ENCODE measurements around the gene ADRM1. TPM values are rescaled to one million over a fixed set of nuclear protein-coding genes. Genes with fewer than 3 reads are reported as not detected.

The ADRM1 gene
- polyA plus RNA-seq, 2 donors, result 84.9 to 117 TPM

GRCh38 chr20:62350629-62351422 is 48.0 kb downstream of the ADRM1 start:
- H3K36me3 ChIP-seq (ENCODE audit: control insufficient read depth in 2 of 2, insufficient read depth in 2 of 2, low read length in 1 of 2), result peaks cover 2 to 24% of the 10 kb centered on the region in 2 donors
- 47 to 65% methylated on average over 23 of the region's 23 CpGs for WGBS, 2 donors
- H3K4me3 ChIP-seq (ENCODE audit: low read depth in 1 of 2, low read length in 2 of 2), result no peak overlapping the region
- no peaks in the 10 kb centered on the region for H3K27me3 ChIP-seq (ENCODE audit: control insufficient read depth in 1 of 2, insufficient read depth in 2 of 2, low read length in 2 of 2)
- peaks cover 17 to 45% of the 10 kb centered on the region in 2 donors for H3K4me1 ChIP-seq (ENCODE audit: control insufficient read depth in 2 of 2, insufficient read depth in 2 of 2, low read length in 1 of 2)
- peaks cover 0 to 2% of the 10 kb centered on the region in 2 donors for H3K9me3 ChIP-seq (ENCODE audit: control insufficient read depth in 2 of 2, insufficient read depth in 1 of 2, low read depth in 1 of 2, low read length in 1 of 2)
- peak overlapping the region; percentile 89 to 93 for H3K27ac ChIP-seq (ENCODE audit: low read depth in 2 of 2, low read length in 1 of 2)

- Histone ChIP-seq H3K4me1 (ENCODE audit: control insufficient read depth in 2 of 2, insufficient read depth in 2 of 2, low read length in 1 of 2) (peaks cover 20 to 53% of the 10 kb centered on the region in 2 donors), H3K27ac (ENCODE audit: low read depth in 2 of 2, low read length in 1 of 2) (peak overlapping the region; percentile 89 to 93), H3K36me3 (ENCODE audit: control insufficient read depth in 2 of 2, insufficient read depth in 2 of 2, low read length in 1 of 2) (peaks cover 2 to 18% of the 10 kb centered on the region in 2 donors), H3K4me3 (ENCODE audit: low read depth in 1 of 2, low read length in 2 of 2) (no peak overlapping the region), H3K27me3 (ENCODE audit: control insufficient read depth in 1 of 2, insufficient read depth in 2 of 2, low read length in 2 of 2) (no peaks in the 10 kb centered on the region), H3K9me3 (ENCODE audit: control insufficient read depth in 2 of 2, insufficient read depth in 1 of 2, low read depth in 1 of 2, low read length in 1 of 2) (peaks cover 0 to 2% of the 10 kb centered on the region in 2 donors)
- WGBS, 2 donors, result 75 to 82% methylated on average over 60 of the region's 60 CpGs
Measured at GRCh38 chr20:62351469-62352401, 48.9 kb downstream of the ADRM1 start.

- Histone ChIP-seq H3K4me1 (ENCODE audit: control insufficient read depth in 2 of 2, insufficient read depth in 2 of 2, low read length in 1 of 2) (peaks cover 26 to 61% of the 10 kb centered on the region in 2 donors), H3K9me3 (ENCODE audit: control insufficient read depth in 2 of 2, insufficient read depth in 1 of 2, low read depth in 1 of 2, low read length in 1 of 2) (peaks cover 0 to 2% of the 10 kb centered on the region in 2 donors), H3K4me3 (ENCODE audit: low read depth in 1 of 2, low read length in 2 of 2) (no peak overlapping the region), H3K27me3 (ENCODE audit: control insufficient read depth in 1 of 2, insufficient read depth in 2 of 2, low read length in 2 of 2) (no peaks in the 10 kb centered on the region), H3K36me3 (ENCODE audit: control insufficient read depth in 2 of 2, insufficient read depth in 2 of 2, low read length in 1 of 2) (peaks cover 2 to 16% of the 10 kb centered on the region in 2 donors), H3K27ac (ENCODE audit: low read depth in 2 of 2, low read length in 1 of 2) (peak overlapping the region; percentile 68 to 72)
- WGBS, 2 donors, result 46 to 58% methylated on average over 32 to 43 of the region's 43 CpGs
Measured at GRCh38 chr20:62352402-62353288, 49.8 kb downstream of the ADRM1 start.

- WGBS, 2 donors, result 60 to 66% methylated on average over 15 to 16 of the region's 16 CpGs
- H3K9me3 ChIP-seq (ENCODE audit: control insufficient read depth in 2 of 2, insufficient read depth in 1 of 2, low read depth in 1 of 2, low read length in 1 of 2), result peaks cover 0 to 2% of the 10 kb centered on the region in 2 donors
- H3K36me3 ChIP-seq (ENCODE audit: control insufficient read depth in 2 of 2, insufficient read depth in 2 of 2, low read length in 1 of 2), result peaks cover 2 to 15% of the 10 kb centered on the region in 2 donors
- peak overlapping the region; percentile 68 to 72 for H3K27ac ChIP-seq (ENCODE audit: low read depth in 2 of 2, low read length in 1 of 2)
- peaks cover 27 to 69% of the 10 kb centered on the region in 2 donors for H3K4me1 ChIP-seq (ENCODE audit: control insufficient read depth in 2 of 2, insufficient read depth in 2 of 2, low read length in 1 of 2)
- H3K27me3 ChIP-seq (ENCODE audit: control insufficient read depth in 1 of 2, insufficient read depth in 2 of 2, low read length in 2 of 2), result no peaks in the 10 kb centered on the region
- H3K4me3 ChIP-seq (ENCODE audit: low read depth in 1 of 2, low read length in 2 of 2), result no peak overlapping the region
Measured at GRCh38 chr20:62353289-62354030, 50.7 kb downstream of the ADRM1 start.

- Histone ChIP-seq H3K4me3 (ENCODE audit: low read depth in 1 of 2, low read length in 2 of 2) (no peak overlapping the region), H3K36me3 (ENCODE audit: control insufficient read depth in 2 of 2, insufficient read depth in 2 of 2, low read length in 1 of 2) (peaks cover 2 to 15% of the 10 kb centered on the region in 2 donors), H3K4me1 (ENCODE audit: control insufficient read depth in 2 of 2, insufficient read depth in 2 of 2, low read length in 1 of 2) (peaks cover 29 to 77% of the 10 kb centered on the region in 2 donors), H3K27ac (ENCODE audit: low read depth in 2 of 2, low read length in 1 of 2) (peak overlapping the region; percentile 75 to 86), H3K27me3 (ENCODE audit: control insufficient read depth in 1 of 2, insufficient read depth in 2 of 2, low read length in 2 of 2) (no peaks in the 10 kb centered on the region), H3K9me3 (ENCODE audit: control insufficient read depth in 2 of 2, insufficient read depth in 1 of 2, low read depth in 1 of 2, low read length in 1 of 2) (peaks cover 0 to 2% of the 10 kb centered on the region in 2 donors)
- 49 to 63% methylated on average over 14 of the region's 14 CpGs for WGBS, 2 donors
Measured at GRCh38 chr20:62354031-62354808, 51.4 kb downstream of the ADRM1 start.

- no peaks in the 10 kb centered on the region for H3K27me3 ChIP-seq (ENCODE audit: control insufficient read depth in 1 of 2, insufficient read depth in 2 of 2, low read length in 2 of 2)
- H3K36me3 ChIP-seq (ENCODE audit: control insufficient read depth in 2 of 2, insufficient read depth in 2 of 2, low read length in 1 of 2), result peaks cover 2 to 15% of the 10 kb centered on the region in 2 donors
- peaks cover 32 to 80% of the 10 kb centered on the region in 2 donors for H3K4me1 ChIP-seq (ENCODE audit: control insufficient read depth in 2 of 2, insufficient read depth in 2 of 2, low read length in 1 of 2)
- H3K27ac ChIP-seq (ENCODE audit: low read depth in 2 of 2, low read length in 1 of 2), result peak overlapping the region; percentile 75 to 86
- 42 to 53% methylated on average over 16 of the region's 16 CpGs for whole genome bisulfite sequencing, 2 donors
- H3K4me3 ChIP-seq (ENCODE audit: low read depth in 1 of 2, low read length in 2 of 2), result no peak overlapping the region
- H3K9me3 ChIP-seq (ENCODE audit: control insufficient read depth in 2 of 2, insufficient read depth in 1 of 2, low read depth in 1 of 2, low read length in 1 of 2), result peaks cover 0 to 2% of the 10 kb centered on the region in 2 donors
Measured at GRCh38 chr20:62354811-62355341, 52.1 kb downstream of the ADRM1 start.

GRCh38 chr20:62355516-62355877 is 52.7 kb downstream of the ADRM1 start:
- WGBS, 2 donors, result 20 to 25% methylated on average over 10 to 11 of the region's 11 CpGs
- Histone ChIP-seq H3K4me1 (ENCODE audit: control insufficient read depth in 2 of 2, insufficient read depth in 2 of 2, low read length in 1 of 2) (peaks cover 29 to 77% of the 10 kb centered on the region in 2 donors), H3K27ac (ENCODE audit: low read depth in 2 of 2, low read length in 1 of 2) (peak overlapping the region; percentile 75 to 86), H3K27me3 (ENCODE audit: control insufficient read depth in 1 of 2, insufficient read depth in 2 of 2, low read length in 2 of 2) (no peaks in the 10 kb centered on the region), H3K36me3 (ENCODE audit: control insufficient read depth in 2 of 2, insufficient read depth in 2 of 2, low read length in 1 of 2) (peaks cover 2 to 15% of the 10 kb centered on the region in 2 donors), H3K4me3 (ENCODE audit: low read depth in 1 of 2, low read length in 2 of 2) (no peak overlapping the region), H3K9me3 (ENCODE audit: control insufficient read depth in 2 of 2, insufficient read depth in 1 of 2, low read depth in 1 of 2, low read length in 1 of 2) (peaks cover 0 to 2% of the 10 kb centered on the region in 2 donors)

All from esophagus (tissue), 2 donors.